Heart left ventricle (tissue), 16 donors: Measurements from ENCODE around the gene KRT3. TPM values are rescaled to one million over a fixed set of nuclear protein-coding genes. Genes with fewer than 3 reads are reported as not detected.

Source experiments
- ATAC-seq, 4 donors: fragments of 200-7000 bp; cut with Tn5 transposase; one replicate each; pipeline ENCODE4 v1.9.1; 2020 to 2022; ENCODE audit warnings: moderate library complexity in 4 of 4, mild to moderate bottlenecking in 3 of 4, moderate number of reproducible peaks in 1 of 4
- DNase-seq, 5 donors: peaks; one replicate each; pipeline ENCODE4 v3.0.0-alpha.2; 2020
- H3K27ac ChIP-seq, 12 donors: fragments of 200-600 bp; sonication (generic) in 4 of 12; one replicate each; pipeline versions ENCODE4 v1.5.0 to v1.8.0; 2016 to 2022; ENCODE audit warnings: mild to moderate bottlenecking in 2 of 12
- H3K27me3 ChIP-seq, 9 donors: fragments of 200-600 bp; sonication (generic) in 2 of 9; one replicate each; pipeline versions ENCODE4 v1.5.1 to v1.8.0; 2016 to 2022; ENCODE audit warnings: mild to moderate bottlenecking in 3 of 9
- H3K36me3 ChIP-seq, 9 donors: fragments of 200-600 bp; sonication (generic) in 2 of 9; one replicate each; pipeline versions ENCODE4 v1.5.0 to v1.8.0; 2018 to 2022; ENCODE audit warnings: mild to moderate bottlenecking in 2 of 9
- H3K4me1 ChIP-seq, 12 donors: fragments of 200-600 bp; sonication (generic) in 4 of 12; one replicate each; pipeline versions ENCODE4 v1.5.0 to v1.8.0; 2016 to 2022; ENCODE audit warnings: mild to moderate bottlenecking in 3 of 12
- H3K4me3 ChIP-seq, 12 donors: fragments of 200-600 bp; sonication (generic) in 4 of 12; one replicate each; pipeline versions ENCODE4 v1.5.0 to v1.8.0; 2017 to 2022; ENCODE audit warnings: mild to moderate bottlenecking in 9 of 12, moderate library complexity in 4 of 12
- H3K9me3 ChIP-seq, 12 donors: fragments of 200-600 bp; sonication (generic) in 4 of 12; one replicate each; pipeline versions ENCODE4 v1.5.0 to v1.8.0; 2016 to 2022; ENCODE audit warnings: mild to moderate bottlenecking in 1 of 12
- POLR2A ChIP-seq, 2 donors: fragments of 450-650 bp; IDR thresholded peaks; one replicate each; pipeline ENCODE4 v1.6.1; 2017; ENCODE audit warnings: antibody characterized with exemption in 2 of 2, mild to moderate bottlenecking in 2 of 2, moderate library complexity in 2 of 2
- WGBS, 4 donors: extraction: QIAGEN DNeasy Blood & Tissue Kit in 2 of 4; methylation state at CpG; one replicate each; pipeline versions ENCODE4 v1.1.5 to v1.1.7; 2013 to 2018; 5-methylcytosine and 5-hydroxymethylcytosine counted together
- intact Hi-C, 10 donors: fragments of 100-400 bp; cut with DNase I; formaldehyde crosslinking; loops; one replicate each; pipeline versions ENCODE4 v1.11.1 to v1.14.2; 2022
- polyA plus RNA-seq, 2 donors: library from polyadenylated mRNA; stranded (reverse); fragments of 200-250 nt; gene quantifications; one replicate each; pipeline ENCODE4 v1.2.3, GENCODE V29; 2013
- total RNA-seq, 9 donors: library from RNA; depleted of rRNA in 2 of 9; stranded (reverse); fragments of >200 nt in 2 of 9; fragmentation: NEBNext Ultra II Directional in 3 of 9; extraction: Animal tissue kit (Norgen Biotek cat#: 25700) in 3 of 9; gene quantifications; one replicate each; pipeline versions ENCODE4 v1.1.0 to v1.2.4, GENCODE V29; 2016 to 2023
- TF ChIP-seq, protein P1 (sequence below), 12 donors: fragments of 200-600 bp; sonication (generic) in 4 of 12; IDR thresholded peaks; one replicate each; pipeline versions ENCODE4 v1.5.0 to v1.8.0; 2018 to 2022; ENCODE audit warnings: antibody characterized with exemption in 12 of 12, mild to moderate bottlenecking in 5 of 12
- donor health status: ischemic (EF 13 %, LVEDD 7.1; RV severe dilation, severe dysfunction).
- donor health status: healthy with polysubstance abuse.
- donor health status: DM: no; HTN: yes; CAD: no.
- donor health status: DM: no; HTN: no; CAD: no.
- donor health status: ischemic (EF 25% LVEDD 6.9; RV normal size, moderate dysfunction).
- donor health status: ischemic (EF 25% LVEDD 5.7; RV mildly dilated, moderate dysfunction).
- donor health status: healthy.
- donor health status: DM: yes; HTN: yes; CAD: no.
- donor health status: ischemic (EF 35%, LVEDD 5.7; RV mildly dilated, moderate dysfunction).
- donor health status: nonischemic (EF 11% LVEDD 7.7; RV severe dilation, severe dysfunction).
- donor health status: DM: yes; HTN: yes; CAD: no.
- donor health status: PGD.
- donor health status: ischemic (EF 29% LVEDD 5.4; RV normal size, mild dysfunction).
- donor health status: nonischemic (EF 23%, LVEDD 6.1; RV moderate dilation, normal function).

The KRT3 gene
- total and polyA plus RNA-seq, 11 donors = not detected

DNA sequence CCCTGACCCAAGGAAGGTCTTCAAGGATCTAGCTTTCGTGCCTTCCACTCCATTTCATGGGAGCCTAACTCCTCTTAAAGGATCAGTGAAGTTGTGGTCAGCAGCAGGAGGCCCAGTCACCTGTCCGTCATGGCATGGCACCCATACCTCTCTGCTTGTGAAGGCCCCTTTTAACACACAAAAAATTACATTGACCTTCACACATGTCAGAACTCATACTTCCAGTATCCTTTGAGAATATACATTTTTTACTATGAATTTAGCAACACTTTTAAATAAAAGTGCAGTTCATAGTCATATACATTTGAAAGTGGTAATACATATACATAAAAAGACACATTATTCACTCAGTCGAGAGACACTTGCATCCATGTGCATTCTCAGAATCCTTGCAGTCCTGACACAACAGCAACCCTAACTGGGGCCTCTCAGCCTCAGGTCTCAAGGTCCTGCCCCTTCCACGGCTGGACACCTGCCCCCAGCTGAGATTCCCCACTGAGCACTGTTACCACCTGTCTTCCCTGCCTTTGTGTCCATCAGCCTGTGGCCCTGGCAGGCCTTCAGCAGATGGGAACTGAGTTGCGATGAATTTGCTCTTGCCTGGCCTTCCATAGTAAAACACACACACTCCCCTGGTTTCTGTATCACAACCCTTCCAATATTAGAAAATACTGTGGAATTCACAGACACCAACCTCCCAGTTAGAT, 3.7 kb upstream of the KRT3 start:
- no peak for ATAC-seq
- intact Hi-C loops = no loop called here
- 67 to 82% (median 80%) methylated on average over 5 of the region's 5 CpGs for WGBS, 4 donors
- no peaks in the 10 kb centered on the region for H3K27me3 ChIP-seq
- H3K4me3 ChIP-seq = no peak overlapping the region
- no peaks in the 10 kb centered on the region for H3K9me3 ChIP-seq
- DNase-seq = no peak
- H3K4me1 ChIP-seq = no peaks in the 10 kb centered on the region
- TF ChIP-seq POLR2A (IDR thresholded peaks at IDR 0.05) = no peak
- TF ChIP-seq, protein P1, sequence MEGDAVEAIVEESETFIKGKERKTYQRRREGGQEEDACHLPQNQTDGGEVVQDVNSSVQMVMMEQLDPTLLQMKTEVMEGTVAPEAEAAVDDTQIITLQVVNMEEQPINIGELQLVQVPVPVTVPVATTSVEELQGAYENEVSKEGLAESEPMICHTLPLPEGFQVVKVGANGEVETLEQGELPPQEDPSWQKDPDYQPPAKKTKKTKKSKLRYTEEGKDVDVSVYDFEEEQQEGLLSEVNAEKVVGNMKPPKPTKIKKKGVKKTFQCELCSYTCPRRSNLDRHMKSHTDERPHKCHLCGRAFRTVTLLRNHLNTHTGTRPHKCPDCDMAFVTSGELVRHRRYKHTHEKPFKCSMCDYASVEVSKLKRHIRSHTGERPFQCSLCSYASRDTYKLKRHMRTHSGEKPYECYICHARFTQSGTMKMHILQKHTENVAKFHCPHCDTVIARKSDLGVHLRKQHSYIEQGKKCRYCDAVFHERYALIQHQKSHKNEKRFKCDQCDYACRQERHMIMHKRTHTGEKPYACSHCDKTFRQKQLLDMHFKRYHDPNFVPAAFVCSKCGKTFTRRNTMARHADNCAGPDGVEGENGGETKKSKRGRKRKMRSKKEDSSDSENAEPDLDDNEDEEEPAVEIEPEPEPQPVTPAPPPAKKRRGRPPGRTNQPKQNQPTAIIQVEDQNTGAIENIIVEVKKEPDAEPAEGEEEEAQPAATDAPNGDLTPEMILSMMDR (IDR thresholded peaks at IDR 0.05) = no peak
- no peak overlapping the region for H3K27ac ChIP-seq
- H3K36me3 ChIP-seq = no peaks in the 10 kb centered on the region

DNA sequence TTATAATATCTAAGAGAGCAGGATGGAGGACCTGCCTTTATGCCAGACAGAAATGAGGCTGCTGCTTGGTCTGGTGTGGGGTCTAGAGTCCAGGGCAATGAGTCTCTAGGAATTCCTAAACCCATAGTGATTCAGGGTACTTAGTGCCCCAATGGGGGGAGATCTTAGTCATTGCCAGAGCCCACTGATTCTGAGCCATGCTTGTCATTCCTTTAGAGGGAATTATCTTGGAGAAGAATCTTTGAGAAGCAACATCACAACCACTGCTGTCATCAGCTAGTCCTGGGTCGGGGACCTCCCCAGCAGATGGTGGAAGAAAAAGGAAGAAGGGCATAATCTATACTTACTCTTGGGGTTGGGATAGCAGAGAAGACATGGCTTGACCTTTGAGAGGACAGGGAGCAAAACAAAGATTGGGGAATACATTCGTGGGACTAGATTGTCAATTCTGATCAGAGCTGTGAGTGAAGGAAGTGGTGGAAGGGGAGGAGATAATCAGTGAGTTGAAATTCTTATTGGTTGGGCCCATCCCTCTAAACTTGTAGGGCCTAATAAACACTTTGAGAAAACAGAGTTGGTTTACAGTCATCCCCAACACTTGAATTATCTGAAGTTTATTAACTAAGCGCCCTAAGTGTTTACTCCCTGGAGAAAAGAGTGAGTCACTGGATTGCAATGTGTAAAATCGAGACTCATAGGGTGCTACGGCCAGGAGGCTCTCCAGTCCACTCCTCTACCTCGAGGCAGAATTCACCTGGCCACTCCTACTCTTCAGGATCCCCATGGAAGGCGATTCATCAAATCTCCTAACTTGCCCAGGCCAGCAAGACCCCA, 3.0 kb upstream of the KRT3 start:
- intact Hi-C loops = no loop called here
- no peak for ATAC-seq
- DNase-seq = no peak
- 49 to 62% (median 57%) methylated on average over 7 of the region's 7 CpGs for WGBS, 4 donors
- H3K27ac ChIP-seq = no peak overlapping the region
- H3K4me1 ChIP-seq = no peaks in the 10 kb centered on the region
- no peak for TF ChIP-seq POLR2A (IDR thresholded peaks at IDR 0.05)
- TF ChIP-seq, protein P1 (IDR thresholded peaks at IDR 0.05) = no peak
- H3K27me3 ChIP-seq = peaks cover 0 to 3% (median 0%) of the 10 kb centered on the region in 9 donors
- no peak overlapping the region for H3K4me3 ChIP-seq
- no peaks in the 10 kb centered on the region for H3K9me3 ChIP-seq
- no peaks in the 10 kb centered on the region for H3K36me3 ChIP-seq

DNA sequence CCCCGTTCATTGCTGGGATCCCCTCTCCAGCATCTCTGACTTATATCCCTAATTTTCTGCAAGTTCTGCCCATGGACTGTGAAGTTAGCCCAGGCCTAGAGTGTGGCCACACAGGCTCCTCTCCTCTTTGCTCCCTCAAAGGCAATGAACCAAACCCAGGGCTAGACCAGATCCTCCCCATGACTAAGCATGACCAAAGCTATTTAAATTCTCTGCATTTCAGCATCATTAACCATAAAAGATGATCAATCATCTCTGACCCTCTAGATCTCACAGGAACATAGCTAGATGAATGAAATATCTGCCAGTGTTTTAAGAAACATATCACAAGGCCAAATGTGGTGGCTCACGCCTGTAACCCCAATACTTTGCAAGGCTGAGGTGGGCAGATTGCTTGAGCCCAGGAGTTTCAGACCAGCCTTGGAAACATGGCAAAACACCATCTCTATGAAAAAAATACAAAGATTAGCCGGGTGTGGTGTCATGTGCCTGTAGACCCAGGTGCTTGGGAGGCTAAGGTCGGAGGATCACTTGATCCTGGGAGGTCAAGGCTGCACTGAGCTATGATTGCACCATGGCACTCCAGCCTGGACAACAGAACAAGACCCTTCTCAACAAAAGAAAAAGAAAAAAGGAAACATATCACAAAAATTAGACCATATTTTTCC, 2.2 kb upstream of the KRT3 start:
- Histone ChIP-seq H3K36me3 (no peaks in the 10 kb centered on the region), H3K4me1 (no peaks in the 10 kb centered on the region), H3K27ac (no peak overlapping the region), H3K9me3 (no peaks in the 10 kb centered on the region), H3K27me3 (peaks cover 0 to 8% (median 0%) of the 10 kb centered on the region in 9 donors), H3K4me3 (no peak overlapping the region)
- intact Hi-C loops = no loop called here
- ATAC-seq = no peak
- no peak for DNase-seq
- 83 to 87% (median 85%) methylated on average over 4 of the region's 4 CpGs for WGBS, 4 donors
- TF ChIP-seq, protein P1 (IDR thresholded peaks at IDR 0.05) = no peak
- no peak for TF ChIP-seq POLR2A (IDR thresholded peaks at IDR 0.05)

DNA sequence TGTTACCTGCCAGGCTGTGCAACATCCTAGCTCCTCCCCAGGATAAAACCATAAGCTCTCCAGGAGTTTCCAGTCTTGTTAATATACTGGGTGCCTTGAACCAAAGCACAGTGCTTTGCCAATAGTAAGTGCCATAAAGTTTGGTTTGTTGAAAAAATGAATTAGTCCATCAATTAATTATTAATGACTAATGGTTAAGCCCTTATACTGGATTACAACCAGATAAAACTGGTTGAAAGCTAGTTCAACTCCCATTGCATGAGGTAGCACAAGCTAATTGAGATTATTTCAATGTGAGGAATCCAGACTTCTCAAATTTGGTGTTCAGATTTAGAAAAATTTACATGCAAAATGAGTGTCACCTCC, 1.6 kb upstream of the KRT3 start:
- no peak for ATAC-seq
- H3K4me1 ChIP-seq = no peaks in the 10 kb centered on the region
- intact Hi-C loops = no loop called here

More for the DNA sequence above, 1.6 kb upstream of the KRT3 start:
- TF ChIP-seq POLR2A (IDR thresholded peaks at IDR 0.05) = no peak
- TF ChIP-seq, protein P1 (IDR thresholded peaks at IDR 0.05) = no peak
- Histone ChIP-seq H3K9me3 (no peaks in the 10 kb centered on the region), H3K27ac (no peak overlapping the region), H3K4me3 (no peak overlapping the region), H3K27me3 (peaks cover 0 to 14% (median 0%) of the 10 kb centered on the region in 9 donors), H3K36me3 (no peaks in the 10 kb centered on the region)
- no peak for DNase-seq
